GM23338 (cell line): Measurements from ENCODE around the gene GET4. TPM values are rescaled to one million over a fixed set of nuclear protein-coding genes. Genes with fewer than 3 reads are reported as not detected.

Source experiments
- ATAC-seq: fragments of 200-7000 bp; cut with Tn5 transposase; 3 replicates; pipeline ENCODE4 v1.9.1; 2020
- DNase-seq: peaks from one replicate; pipeline ENCODE4 v3.0.0-alpha.2; 2015; ENCODE audit warnings: low spot score
- H2AFZ ChIP-seq: fragments of 200-600 bp; sonication (generic); 2 replicates; pipeline ENCODE4 v1.8.0; 2016; ENCODE audit warnings: antibody characterized with exemption, mild to moderate bottlenecking, moderate library complexity
- H3F3A ChIP-seq: fragments of 200-600 bp; sonication (generic); replicated peaks from 2 replicates; pipeline ENCODE4 v1.8.0; 2017; ENCODE audit warnings: antibody characterized with exemption, mixed run types, low read depth
- H3K27ac ChIP-seq: fragments of 200-600 bp; sonication (generic); 2 replicates; pipeline ENCODE4 v1.6.1; 2016; ENCODE audit warnings: low read depth
- H3K27me3 ChIP-seq: fragments of 200-600 bp; sonication (generic); 2 replicates; pipeline ENCODE4 v1.8.0; 2016; ENCODE audit warnings: mild to moderate bottlenecking, mixed run types, moderate library complexity; ENCODE audit not compliant: insufficient read depth
- H3K36me3 ChIP-seq: fragments of 200-600 bp; sonication (generic); 2 replicates; pipeline ENCODE4 v1.8.0; 2016; ENCODE audit warnings: mild to moderate bottlenecking; ENCODE audit not compliant: insufficient read depth
- H3K4me1 ChIP-seq: fragments of 200-600 bp; sonication (generic); 2 replicates; pipeline ENCODE4 v1.8.0; 2016; ENCODE audit warnings: mild to moderate bottlenecking, moderate library complexity; ENCODE audit not compliant: insufficient read depth
- H3K4me2 ChIP-seq: fragments of 200-600 bp; sonication (generic); 2 replicates; pipeline ENCODE4 v1.7.1; 2017; ENCODE audit warnings: mixed run types
- H3K4me3 ChIP-seq: fragments of 200-600 bp; sonication (generic); 2 replicates; pipeline ENCODE4 v1.6.1; 2016; ENCODE audit warnings: mixed run types
- H3K79me2 ChIP-seq: fragments of 200-600 bp; sonication (generic); replicated peaks from 2 replicates; pipeline ENCODE4 v1.8.0; 2017; ENCODE audit warnings: mild to moderate bottlenecking; ENCODE audit not compliant: insufficient read depth
- H3K9me2 ChIP-seq: fragments of 200-600 bp; sonication (generic); 2 replicates; pipeline ENCODE4 v1.8.0; 2017; ENCODE audit not compliant: insufficient read depth
- H4K20me1 ChIP-seq: fragments of 200-600 bp; sonication (generic); replicated peaks from 2 replicates; pipeline ENCODE4 v1.8.0; 2017; ENCODE audit warnings: mild to moderate bottlenecking; ENCODE audit not compliant: insufficient read depth
- H3K27ac Mint-ChIP-seq: 2 replicates; pipeline ENCODE4 v1.8.0; 2020; ENCODE audit warnings: inconsistent platforms, mild to moderate bottlenecking, moderate library complexity, mixed read lengths
- H3K27me3 Mint-ChIP-seq: 3 replicates; pipeline ENCODE4 v1.8.0; 2022; ENCODE audit warnings: low read depth, mild to moderate bottlenecking, moderate library complexity, mixed read lengths, inconsistent platforms; ENCODE audit not compliant: insufficient read depth, poor library complexity
- H3K36me3 Mint-ChIP-seq: 3 replicates; pipeline ENCODE4 v1.8.0; 2021; ENCODE audit warnings: low read depth, mild to moderate bottlenecking, inconsistent platforms, moderate library complexity, mixed read lengths
- H3K4me1 Mint-ChIP-seq: 3 replicates; pipeline ENCODE4 v1.8.0; 2020; ENCODE audit warnings: mild to moderate bottlenecking, inconsistent platforms, mixed read lengths
- H3K4me3 Mint-ChIP-seq: 3 replicates; pipeline ENCODE4 v1.8.0; 2021; ENCODE audit warnings: moderate library complexity, mild to moderate bottlenecking, inconsistent platforms, mixed read lengths
- H3K9me3 Mint-ChIP-seq: 3 replicates; pipeline ENCODE4 v1.8.0; 2020; ENCODE audit warnings: moderate library complexity, mild to moderate bottlenecking, inconsistent platforms, mixed read lengths
- CREB1 ChIP-seq: fragments of 250-450 bp; sonication (Bioruptor Pico); IDR thresholded peaks from 2 replicates; pipeline ENCODE4 v1.5.0; 2020; ENCODE audit warnings: low read depth, mild to moderate bottlenecking, moderate library complexity
- EZH2 ChIP-seq: fragments of 200-600 bp; sonication (generic); IDR thresholded peaks from one replicate; pipeline ENCODE4 v1.8.0; 2017; ENCODE audit warnings: antibody characterized with exemption, mild to moderate bottlenecking, low read depth; ENCODE audit not compliant: unreplicated experiment
- EZH2phosphoT487 ChIP-seq: fragments of 200-600 bp; sonication (generic); IDR thresholded peaks from one replicate; pipeline ENCODE4 v1.8.1; 2018; ENCODE audit warnings: antibody characterized with exemption; ENCODE audit not compliant: unreplicated experiment
- JUNB ChIP-seq: IDR thresholded peaks from one replicate; pipeline ENCODE4 v1.6.1; 2016; ENCODE audit warnings: antibody characterized with exemption; ENCODE audit not compliant: unreplicated experiment
- NANOG ChIP-seq: IDR thresholded peaks from 2 replicates; pipeline ENCODE4 v1.6.1; 2016; ENCODE audit warnings: antibody characterized with exemption, borderline replicate concordance
- STAT1 ChIP-seq: IDR thresholded peaks from one replicate; pipeline ENCODE4 v1.6.1; 2016; ENCODE audit warnings: antibody characterized with exemption; ENCODE audit not compliant: unreplicated experiment
- polyA plus RNA-seq: library from polyadenylated mRNA; unstranded; fragments of >200 nt; fragmentation: Nextera tagmentation; extraction: Ambion mirVana; gene quantifications from 2 replicates; pipeline ENCODE4 v1.2.1, GENCODE V29; 2016
- total RNA-seq: library from RNA; depleted of rRNA; stranded (reverse); fragments of >200 nt; shearing (Covaris generic); gene quantifications from 2 replicates; pipeline ENCODE4 v1.2.3, GENCODE V29; 2014
- TF ChIP-seq, protein P1 (sequence below): IDR thresholded peaks from one replicate; pipeline ENCODE4 v1.6.1; 2018; ENCODE audit warnings: antibody characterized with exemption; ENCODE audit not compliant: unreplicated experiment
- TF ChIP-seq, protein P2 (sequence below): IDR thresholded peaks from 2 replicates; pipeline ENCODE4 v1.6.1; 2016; ENCODE audit warnings: antibody characterized with exemption
- TF ChIP-seq, protein P3 (sequence below), 2 experiments: fragments of 200-600 bp in 1 of 2; sonication (generic) in 1 of 2; conservative IDR thresholded peaks; 2 replicates each; pipeline versions ENCODE4 v1.5.1 to v1.6.1; 2016 to 2017; ENCODE audit warnings: antibody characterized with exemption in 2 of 2, low read depth in 2 of 2, mild to moderate bottlenecking in 2 of 2, moderate library complexity in 1 of 2

Gene GET4
- total and polyA plus RNA-seq, 2 experiments from 2014 or later: 48.0 to 79.1 TPM

DNA sequence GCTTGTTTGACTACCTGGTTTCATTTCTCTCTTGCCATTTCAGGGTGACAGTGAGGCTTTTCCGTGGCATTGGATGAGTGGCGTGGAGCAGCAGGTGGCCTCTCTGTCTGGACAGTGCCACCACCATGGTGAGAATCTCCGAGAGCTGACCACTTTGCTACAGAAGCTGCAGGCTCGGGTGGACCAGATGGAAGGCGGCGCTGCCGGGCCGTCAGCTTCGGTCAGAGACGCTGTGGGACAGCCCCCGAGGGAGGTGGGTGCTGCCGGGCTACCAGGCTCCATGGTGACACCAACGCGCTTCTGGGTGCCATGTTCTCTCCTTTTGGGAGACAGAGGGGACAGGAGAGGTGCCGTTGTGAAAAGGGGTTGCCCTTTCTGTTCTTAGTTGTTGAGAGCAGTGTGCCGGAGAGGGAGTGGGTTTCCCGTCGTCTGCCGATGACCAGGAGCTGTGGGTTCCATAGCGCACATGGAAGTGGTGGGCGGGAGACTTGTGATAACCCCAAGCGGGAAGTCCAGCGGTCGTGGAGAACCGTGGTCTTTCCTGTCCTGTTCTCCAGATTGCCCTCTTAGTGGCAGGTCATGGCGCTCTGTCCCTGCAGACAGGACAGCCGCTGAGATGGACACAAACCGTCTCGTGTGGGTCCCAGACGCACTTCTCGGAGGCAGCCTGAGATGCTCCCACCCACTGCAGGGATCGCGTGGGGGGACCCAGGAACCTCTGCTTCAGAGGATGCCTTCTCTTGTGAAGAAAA, 22.8 kb upstream of the GET4 start:
- Mint-ChIP-seq H3K9me3 (peaks cover 2% of the 10 kb centered on the region; the same call in 2 of the 3 replicates), H3K4me1 (no peaks in the 10 kb centered on the region; the same call in 2 of the 3 replicates), H3K4me3 (no peak overlapping the region), H3K27me3 (peaks cover 4% of the 10 kb centered on the region), H3K27ac (no peak overlapping the region), H3K36me3 (peaks cover 81% of the 10 kb centered on the region)
- Histone ChIP-seq H3K4me1 (no peaks in the 10 kb centered on the region), H3K27me3 (no peaks in the 10 kb centered on the region), H3K36me3 (peaks cover 37% of the 10 kb centered on the region; the same call in 1 of the 2 replicates), H3K27ac (no peak overlapping the region), H4K20me1 (peaks cover 18% of the 10 kb centered on the region), H3K79me2 (peaks cover 24% of the 10 kb centered on the region), H3K4me3 (no peak overlapping the region), H3K4me2 (no peak overlapping the region), H3F3A (no peaks in the 10 kb centered on the region), H3K9me2 (no peaks in the 10 kb centered on the region), H2AFZ (no peak overlapping the region)
- ATAC-seq (no peak), DNase-seq (no peak)
- no peak for TF ChIP-seq JUNB
- no peak for TF ChIP-seq NANOG
- no peak for TF ChIP-seq EZH2phosphoT487
- TF ChIP-seq EZH2: no peak
- no peak for TF ChIP-seq CREB1 (CRISPR knock-in tag)
- TF ChIP-seq, protein P1, sequence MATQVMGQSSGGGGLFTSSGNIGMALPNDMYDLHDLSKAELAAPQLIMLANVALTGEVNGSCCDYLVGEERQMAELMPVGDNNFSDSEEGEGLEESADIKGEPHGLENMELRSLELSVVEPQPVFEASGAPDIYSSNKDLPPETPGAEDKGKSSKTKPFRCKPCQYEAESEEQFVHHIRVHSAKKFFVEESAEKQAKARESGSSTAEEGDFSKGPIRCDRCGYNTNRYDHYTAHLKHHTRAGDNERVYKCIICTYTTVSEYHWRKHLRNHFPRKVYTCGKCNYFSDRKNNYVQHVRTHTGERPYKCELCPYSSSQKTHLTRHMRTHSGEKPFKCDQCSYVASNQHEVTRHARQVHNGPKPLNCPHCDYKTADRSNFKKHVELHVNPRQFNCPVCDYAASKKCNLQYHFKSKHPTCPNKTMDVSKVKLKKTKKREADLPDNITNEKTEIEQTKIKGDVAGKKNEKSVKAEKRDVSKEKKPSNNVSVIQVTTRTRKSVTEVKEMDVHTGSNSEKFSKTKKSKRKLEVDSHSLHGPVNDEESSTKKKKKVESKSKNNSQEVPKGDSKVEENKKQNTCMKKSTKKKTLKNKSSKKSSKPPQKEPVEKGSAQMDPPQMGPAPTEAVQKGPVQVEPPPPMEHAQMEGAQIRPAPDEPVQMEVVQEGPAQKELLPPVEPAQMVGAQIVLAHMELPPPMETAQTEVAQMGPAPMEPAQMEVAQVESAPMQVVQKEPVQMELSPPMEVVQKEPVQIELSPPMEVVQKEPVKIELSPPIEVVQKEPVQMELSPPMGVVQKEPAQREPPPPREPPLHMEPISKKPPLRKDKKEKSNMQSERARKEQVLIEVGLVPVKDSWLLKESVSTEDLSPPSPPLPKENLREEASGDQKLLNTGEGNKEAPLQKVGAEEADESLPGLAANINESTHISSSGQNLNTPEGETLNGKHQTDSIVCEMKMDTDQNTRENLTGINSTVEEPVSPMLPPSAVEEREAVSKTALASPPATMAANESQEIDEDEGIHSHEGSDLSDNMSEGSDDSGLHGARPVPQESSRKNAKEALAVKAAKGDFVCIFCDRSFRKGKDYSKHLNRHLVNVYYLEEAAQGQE: no peak
- TF ChIP-seq, protein P2, sequence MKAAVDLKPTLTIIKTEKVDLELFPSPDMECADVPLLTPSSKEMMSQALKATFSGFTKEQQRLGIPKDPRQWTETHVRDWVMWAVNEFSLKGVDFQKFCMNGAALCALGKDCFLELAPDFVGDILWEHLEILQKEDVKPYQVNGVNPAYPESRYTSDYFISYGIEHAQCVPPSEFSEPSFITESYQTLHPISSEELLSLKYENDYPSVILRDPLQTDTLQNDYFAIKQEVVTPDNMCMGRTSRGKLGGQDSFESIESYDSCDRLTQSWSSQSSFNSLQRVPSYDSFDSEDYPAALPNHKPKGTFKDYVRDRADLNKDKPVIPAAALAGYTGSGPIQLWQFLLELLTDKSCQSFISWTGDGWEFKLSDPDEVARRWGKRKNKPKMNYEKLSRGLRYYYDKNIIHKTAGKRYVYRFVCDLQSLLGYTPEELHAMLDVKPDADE: no peak
- TF ChIP-seq STAT1: no peak
- TF ChIP-seq, protein P3, sequence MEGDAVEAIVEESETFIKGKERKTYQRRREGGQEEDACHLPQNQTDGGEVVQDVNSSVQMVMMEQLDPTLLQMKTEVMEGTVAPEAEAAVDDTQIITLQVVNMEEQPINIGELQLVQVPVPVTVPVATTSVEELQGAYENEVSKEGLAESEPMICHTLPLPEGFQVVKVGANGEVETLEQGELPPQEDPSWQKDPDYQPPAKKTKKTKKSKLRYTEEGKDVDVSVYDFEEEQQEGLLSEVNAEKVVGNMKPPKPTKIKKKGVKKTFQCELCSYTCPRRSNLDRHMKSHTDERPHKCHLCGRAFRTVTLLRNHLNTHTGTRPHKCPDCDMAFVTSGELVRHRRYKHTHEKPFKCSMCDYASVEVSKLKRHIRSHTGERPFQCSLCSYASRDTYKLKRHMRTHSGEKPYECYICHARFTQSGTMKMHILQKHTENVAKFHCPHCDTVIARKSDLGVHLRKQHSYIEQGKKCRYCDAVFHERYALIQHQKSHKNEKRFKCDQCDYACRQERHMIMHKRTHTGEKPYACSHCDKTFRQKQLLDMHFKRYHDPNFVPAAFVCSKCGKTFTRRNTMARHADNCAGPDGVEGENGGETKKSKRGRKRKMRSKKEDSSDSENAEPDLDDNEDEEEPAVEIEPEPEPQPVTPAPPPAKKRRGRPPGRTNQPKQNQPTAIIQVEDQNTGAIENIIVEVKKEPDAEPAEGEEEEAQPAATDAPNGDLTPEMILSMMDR (conservative IDR thresholded peaks at IDR 0.05; ENCODE audit: low read depth in 2 of 2): no peak
